HepG2 (cell line): Measurements from ENCODE around the gene SMIM29. TPM values are rescaled to one million over a fixed set of nuclear protein-coding genes. Genes with fewer than 3 reads are reported as not detected.
A peak's percentile ranks its signal among the peaks of the same experiment; 100 is the strongest.

Experiments used
- ATF7 ChIP-seq, 2 experiments: fragments of 450-650 bp in 1 of 2; sonication (generic) in 1 of 2; formaldehyde crosslinking in 1 of 2; IDR thresholded peaks; 2 replicates each; pipeline versions ENCODE4 v1.4.0 to v1.6.1; 2016 to 2020; ENCODE audit warnings: antibody characterized with exemption in 1 of 2, mild to moderate bottlenecking in 1 of 2, missing genetic modification reagents in 1 of 2
- BATF2 ChIP-seq: sonication (generic); formaldehyde crosslinking; IDR thresholded peaks from 2 replicates; pipeline ENCODE4 v1.8.0; 2022; ENCODE audit warnings: mild to moderate bottlenecking, missing genetic modification reagents, moderate library complexity
- BCLAF1 ChIP-seq: fragments of 450-650 bp; IDR thresholded peaks from 2 replicates; pipeline ENCODE4 v1.6.1; 2017; ENCODE audit warnings: mild to moderate bottlenecking
- DZIP1 ChIP-seq: sonication (generic); formaldehyde crosslinking; IDR thresholded peaks from 2 replicates; pipeline ENCODE4 v1.5.0; 2020; ENCODE audit warnings: mild to moderate bottlenecking, missing genetic modification reagents
- ESRRA ChIP-seq: sonication (generic); formaldehyde crosslinking; IDR thresholded peaks from 2 replicates; pipeline ENCODE4 v1.5.1; 2020; ENCODE audit warnings: mild to moderate bottlenecking, low read depth, missing genetic modification reagents
- GFI1 ChIP-seq: sonication (generic); formaldehyde crosslinking; IDR thresholded peaks from 2 replicates; pipeline ENCODE4 v1.5.0; 2020; ENCODE audit warnings: missing genetic modification reagents, mild to moderate bottlenecking, borderline replicate concordance
- GZF1 ChIP-seq: sonication (generic); formaldehyde crosslinking; IDR thresholded peaks from 2 replicates; pipeline ENCODE4 v1.5.1; 2020; ENCODE audit warnings: mild to moderate bottlenecking, missing genetic modification reagents
- MIXL1 ChIP-seq: IDR thresholded peaks from 2 replicates; pipeline ENCODE4 v1.6.1; 2016
- NR3C1 ChIP-seq: sonication (generic); formaldehyde crosslinking; IDR thresholded peaks from 2 replicates; pipeline ENCODE4 v1.4.0; 2020; ENCODE audit warnings: missing genetic modification reagents
- RARA ChIP-seq: IDR thresholded peaks from 2 replicates; pipeline ENCODE4 v1.6.1; 2016; ENCODE audit warnings: missing genetic modification reagents, missing compliant biosample characterization
- ZMAT5 ChIP-seq: sonication (generic); formaldehyde crosslinking; IDR thresholded peaks from 2 replicates; pipeline ENCODE4 v1.5.0; 2020; ENCODE audit warnings: mild to moderate bottlenecking, low read depth, missing genetic modification reagents, borderline replicate concordance
- ZNF224 ChIP-seq: sonication (generic); formaldehyde crosslinking; IDR thresholded peaks from 2 replicates; pipeline ENCODE4 v1.5.0; 2020; ENCODE audit warnings: mild to moderate bottlenecking, missing genetic modification reagents
- ZNF414 ChIP-seq: sonication (generic); formaldehyde crosslinking; IDR thresholded peaks from 2 replicates; pipeline ENCODE4 v1.5.0; 2020; ENCODE audit warnings: missing genetic modification reagents
- ZNF547 ChIP-seq: sonication (generic); formaldehyde crosslinking; IDR thresholded peaks from 2 replicates; pipeline ENCODE4 v1.5.1; 2020; ENCODE audit warnings: mild to moderate bottlenecking, missing genetic modification reagents
- ZSCAN21 ChIP-seq: sonication (generic); formaldehyde crosslinking; IDR thresholded peaks from 2 replicates; pipeline ENCODE4 v1.8.0; 2022; ENCODE audit warnings: mild to moderate bottlenecking, missing genetic modification reagents, moderate library complexity, borderline replicate concordance
- polyA plus RNA-seq, 8 experiments: library from polyadenylated mRNA; depleted of rRNA in 3 of 8; stranded (reverse) in 7 of 8; unstranded in 1 of 8; fragments of >200 nt; fragmentation: Illumina TruSeq in 4 of 8; extraction: Trizol in 4 of 8; gene quantifications; 2 replicates each; pipeline versions ENCODE4 v1.2.1 to v1.2.3, GENCODE V29; 2011 to 2016; ENCODE audit warnings: low read depth in 4 of 8, missing spikeins in 1 of 8, mixed read lengths in 1 of 8; ENCODE audit not compliant: insufficient read depth in 1 of 8
- total RNA-seq, 5 experiments: library from RNA; depleted of rRNA; stranded (reverse); fragments of >200 nt; fragmentation: Illumina TruSeq; extraction: Trizol; gene quantifications; 2 replicates each; pipeline ENCODE4 v1.2.3, GENCODE V29; 2016; ENCODE audit warnings: low read depth in 1 of 5
- TF ChIP-seq, protein P1 (sequence below): sonication (generic); formaldehyde crosslinking; conservative IDR thresholded peaks from 2 replicates; pipeline ENCODE4 v1.8.0; 2022; ENCODE audit warnings: missing genetic modification reagents

The SMIM29 gene
- total and polyA plus RNA-seq, 2 of the 13 experiments (the other 11 are each of a cell fraction or from before 2014, with no cell fraction given) = 8.8 to 15.3 TPM

DNA sequence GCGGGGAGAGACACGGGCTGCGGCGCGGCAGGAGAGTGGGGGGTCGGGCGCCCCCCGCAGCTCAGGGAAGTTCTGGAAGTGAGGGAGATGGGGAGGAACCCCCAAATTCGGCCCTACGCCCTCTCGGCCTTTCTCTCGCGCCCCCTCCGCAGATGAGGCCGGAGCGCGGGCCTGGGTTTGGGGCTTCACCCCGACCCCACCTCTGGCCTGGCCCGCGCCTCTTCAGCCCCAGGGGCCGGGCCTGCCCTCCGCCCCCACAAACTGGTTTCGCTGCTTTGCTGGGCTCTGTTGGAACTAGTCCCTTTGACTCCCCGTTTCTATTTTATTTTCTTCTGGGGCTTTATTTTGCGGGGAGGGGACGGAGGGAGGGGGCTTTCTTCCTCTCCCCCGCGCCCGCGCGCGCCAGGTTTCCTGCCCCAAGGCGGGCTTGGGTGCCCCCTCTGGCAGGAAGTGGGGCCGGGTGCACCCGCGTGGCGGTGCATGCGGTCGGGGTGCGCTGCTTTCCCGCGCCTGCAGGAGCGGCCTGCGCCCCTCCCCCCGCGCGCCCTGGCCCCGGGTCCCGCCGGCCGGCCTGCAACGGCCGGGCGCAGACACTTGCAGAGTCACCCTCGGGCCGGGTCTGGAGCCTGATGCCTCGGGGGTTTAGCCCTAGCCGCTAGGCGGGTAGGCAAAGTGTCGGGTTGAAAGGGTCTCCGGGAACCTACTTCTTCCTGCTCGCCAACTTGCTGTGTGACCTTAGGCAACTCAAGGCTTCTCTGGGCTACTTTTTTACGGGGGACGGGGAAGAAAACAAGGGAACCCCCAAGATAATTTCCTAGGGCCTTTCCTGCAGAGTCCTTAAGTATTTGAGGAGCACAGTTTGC is 10.9 kb downstream of the SMIM29 start (continued):
- TF ChIP-seq BCLAF1 (no peak), ZSCAN21 (CRISPR knock-in tag) (peak; percentile 99), GFI1 (peak; percentile 82; the same call in 1 of the 2 replicates), DZIP1 (CRISPR knock-in tag) (peak; percentile 83; the same call in 1 of the 2 replicates), ZNF224 (CRISPR knock-in tag) (peak; percentile 84; the same call in 1 of the 2 replicates), ZNF414 (no peak), NR3C1 (CRISPR knock-in tag) (no peak), MIXL1 (CRISPR knock-in tag) (peak; percentile 78), RARA (CRISPR knock-in tag) (no peak; the same call in 1 of the 2 replicates), ZMAT5 (peak; percentile 43; the same call in 1 of the 2 replicates), ATF7 (IDR thresholded peaks at IDR 0.05) (no peak), ATF7 (CRISPR knock-in tag; IDR thresholded peaks at IDR 0.05) (peak; percentile 62; the same call in 1 of the 2 replicates), ESRRA (CRISPR knock-in tag) (peak; percentile 83), ZNF547 (CRISPR knock-in tag) (peak; percentile 99), BATF2 (peak; percentile 97), GZF1 (CRISPR knock-in tag) (0 out of 2 replicates have a peak, but pooled peaks have one; percentile 57)
- TF ChIP-seq, protein P1, sequence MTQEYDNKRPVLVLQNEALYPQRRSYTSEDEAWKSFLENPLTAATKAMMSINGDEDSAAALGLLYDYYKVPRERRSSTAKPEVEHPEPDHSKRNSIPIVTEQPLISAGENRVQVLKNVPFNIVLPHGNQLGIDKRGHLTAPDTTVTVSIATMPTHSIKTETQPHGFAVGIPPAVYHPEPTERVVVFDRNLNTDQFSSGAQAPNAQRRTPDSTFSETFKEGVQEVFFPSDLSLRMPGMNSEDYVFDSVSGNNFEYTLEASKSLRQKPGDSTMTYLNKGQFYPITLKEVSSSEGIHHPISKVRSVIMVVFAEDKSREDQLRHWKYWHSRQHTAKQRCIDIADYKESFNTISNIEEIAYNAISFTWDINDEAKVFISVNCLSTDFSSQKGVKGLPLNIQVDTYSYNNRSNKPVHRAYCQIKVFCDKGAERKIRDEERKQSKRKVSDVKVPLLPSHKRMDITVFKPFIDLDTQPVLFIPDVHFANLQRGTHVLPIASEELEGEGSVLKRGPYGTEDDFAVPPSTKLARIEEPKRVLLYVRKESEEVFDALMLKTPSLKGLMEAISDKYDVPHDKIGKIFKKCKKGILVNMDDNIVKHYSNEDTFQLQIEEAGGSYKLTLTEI = no peak
